Urinary bladder (tissue), 2 donors: ENCODE data around the gene SYNGR4. TPM values are rescaled to one million over a fixed set of nuclear protein-coding genes. Genes with fewer than 3 reads are reported as not detected.

Experiments
- polyA plus RNA-seq: library from polyadenylated mRNA; stranded (reverse); fragments of 200-250 nt; gene quantifications from one replicate; pipeline ENCODE4 v1.2.3, GENCODE V29; 2013
- total RNA-seq: library from RNA; depleted of rRNA; stranded (reverse); fragments of >200 nt; gene quantifications from one replicate; pipeline ENCODE4 v1.2.3, GENCODE V29; 2014
- donor health status: healthy.

SYNGR4 gene
- total and polyA plus RNA-seq, 2 donors = not detected

Other genes starting within 250 kb of the SYNGR4 start
- gene LIG1, start 194.0 kb upstream of the SYNGR4 start, total RNA-seq = 21.6 TPM
- 11.4 TPM for gene LIG1, start 194.0 kb upstream of the SYNGR4 start, polyA plus RNA-seq
- gene ZSWIM9, start 193.7 kb upstream of the SYNGR4 start, total RNA-seq = 1.6 TPM
- 10.6 TPM for gene ZSWIM9, start 193.7 kb upstream of the SYNGR4 start, polyA plus RNA-seq
- gene CARD8, start 108.5 kb upstream of the SYNGR4 start, total RNA-seq = 81.3 TPM
- 29.0 TPM for gene CARD8, start 108.5 kb upstream of the SYNGR4 start, polyA plus RNA-seq
- gene ZNF114, start 94.3 kb upstream of the SYNGR4 start, total RNA-seq = 6.6 TPM
- 0.24 TPM for gene ZNF114, start 94.3 kb upstream of the SYNGR4 start, polyA plus RNA-seq
- gene EMP3, start 38.8 kb upstream of the SYNGR4 start, total RNA-seq = 81.3 TPM
- 159 TPM for gene EMP3, start 38.8 kb upstream of the SYNGR4 start, polyA plus RNA-seq
- 4.3 TPM for gene TMEM143, start 427 bp upstream of the SYNGR4 start, total RNA-seq
- 10.2 TPM for gene TMEM143, start 427 bp upstream of the SYNGR4 start, polyA plus RNA-seq
- 68.7 TPM for gene KDELR1, start 27.2 kb downstream of the SYNGR4 start, total RNA-seq
- 144 TPM for gene KDELR1, start 27.2 kb downstream of the SYNGR4 start, polyA plus RNA-seq
- gene GRIN2D, start 29.3 kb downstream of the SYNGR4 start, total RNA-seq = 1.9 TPM
- gene GRIN2D, start 29.3 kb downstream of the SYNGR4 start, polyA plus RNA-seq = 0.30 TPM
- 13.6 TPM for gene GRWD1, start 81.6 kb downstream of the SYNGR4 start, total RNA-seq
- gene GRWD1, start 81.6 kb downstream of the SYNGR4 start, polyA plus RNA-seq = 22.2 TPM
- gene KCNJ14, start 91.2 kb downstream of the SYNGR4 start, total RNA-seq = 0.42 TPM
- 0.33 TPM for gene KCNJ14, start 91.2 kb downstream of the SYNGR4 start, polyA plus RNA-seq
- 30.6 TPM for gene CYTH2, start 105.0 kb downstream of the SYNGR4 start, total RNA-seq
- gene CYTH2, start 105.0 kb downstream of the SYNGR4 start, polyA plus RNA-seq = 51.9 TPM
- 0.42 TPM for gene LMTK3, start 147.5 kb downstream of the SYNGR4 start, total RNA-seq
- 0.72 TPM for gene LMTK3, start 147.5 kb downstream of the SYNGR4 start, polyA plus RNA-seq
- 0.42 TPM for gene SULT2B1, start 187.8 kb downstream of the SYNGR4 start, total RNA-seq
- gene SULT2B1, start 187.8 kb downstream of the SYNGR4 start, polyA plus RNA-seq = 0.30 TPM
- gene SPACA4, start 242.4 kb downstream of the SYNGR4 start, total RNA-seq = not detected
- not detected for gene SPACA4, start 242.4 kb downstream of the SYNGR4 start, polyA plus RNA-seq